G401 (cell line): ENCODE measurements around the gene PTPRT. TPM values are rescaled to one million over a fixed set of nuclear protein-coding genes. Genes with fewer than 3 reads are reported as not detected.
"Not testable (repeated sequence)": the region's sequence is repeated elsewhere in the genome, so short reads cannot be mapped to it uniquely, and the experiment has no call there.

ENCODE experiments used
- DNase-seq: peaks from one replicate; pipeline ENCODE4 v3.0.0-alpha.2; 2015; ENCODE audit warnings: low spot score
- in situ Hi-C: cut with HindIII; loops from 2 replicates; pipeline ENCODE4 v1.10.0; 2016; ENCODE audit warnings: low sequenced_read_pairs, mixed read lengths
- total RNA-seq: library from RNA; depleted of rRNA; stranded (reverse); fragments of >200 nt; shearing (Covaris generic); gene quantifications from 2 replicates; pipeline ENCODE4 v1.2.3, GENCODE V29; 2014

Gene PTPRT
- total RNA-seq, 1 experiment from 2014 or later: under 0.01 TPM

GRCh38 chr20:42954951-42955350, 234.8 kb downstream of the PTPRT start:
- DNase-seq: no peak
- in situ Hi-C loops: no loop called here

DNA sequence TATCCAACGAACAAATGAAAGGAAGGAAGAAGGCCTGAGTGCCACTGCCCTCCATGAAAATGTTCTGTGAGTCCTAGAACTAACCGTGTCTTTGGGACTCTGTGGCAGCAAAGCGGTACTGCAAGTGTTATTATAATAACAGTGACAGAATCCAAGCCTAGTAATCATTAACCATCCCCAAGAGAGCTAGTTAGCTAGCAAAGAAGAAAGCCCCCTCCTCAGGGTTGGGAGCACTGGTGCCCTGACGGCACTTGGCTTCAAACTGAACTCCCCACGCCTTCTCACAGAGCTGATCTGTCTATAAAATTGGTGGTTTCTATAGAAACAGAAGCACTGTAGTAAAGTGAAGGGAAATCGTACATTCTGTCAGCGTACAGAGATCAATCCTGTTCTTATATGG, 239.8 kb downstream of the PTPRT start:
- in situ Hi-C loops: no loop called here
- no peak for DNase-seq

GRCh38 chr20:42945234-42945994, 244.3 kb downstream of the PTPRT start:
- no peak for DNase-seq
- in situ Hi-C loops: no loop called here

- DNase-seq: no peak
- in situ Hi-C loops: no loop called here
These were observed 248.1 kb downstream of the PTPRT start for GRCh38 chr20:42941629-42942028.

GRCh38 chr20:42938441-42939205, 251.1 kb downstream of the PTPRT start:
- no peak for DNase-seq
- in situ Hi-C loops: no loop called here

DNA sequence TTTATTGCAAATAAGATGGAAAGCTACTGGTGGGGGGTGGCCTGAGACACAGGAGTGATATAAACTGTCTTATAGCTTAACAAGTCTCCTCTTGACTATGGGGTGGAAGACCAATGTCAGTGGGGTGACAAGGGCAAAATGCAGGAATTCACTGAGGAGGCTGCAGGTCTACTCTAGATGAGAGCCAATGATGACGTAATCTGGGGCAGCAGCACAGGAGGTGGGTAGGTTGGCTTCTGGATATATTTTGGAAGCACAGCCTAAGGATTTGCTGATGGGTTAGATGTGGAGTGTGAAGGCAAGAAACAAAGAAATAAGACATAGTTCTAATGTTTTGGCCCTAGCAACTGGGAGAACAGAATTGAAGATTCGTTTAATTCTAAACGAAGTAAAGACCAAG, 253.2 kb downstream of the PTPRT start:
- no peak for DNase-seq
- in situ Hi-C loops: no loop called here

DNA sequence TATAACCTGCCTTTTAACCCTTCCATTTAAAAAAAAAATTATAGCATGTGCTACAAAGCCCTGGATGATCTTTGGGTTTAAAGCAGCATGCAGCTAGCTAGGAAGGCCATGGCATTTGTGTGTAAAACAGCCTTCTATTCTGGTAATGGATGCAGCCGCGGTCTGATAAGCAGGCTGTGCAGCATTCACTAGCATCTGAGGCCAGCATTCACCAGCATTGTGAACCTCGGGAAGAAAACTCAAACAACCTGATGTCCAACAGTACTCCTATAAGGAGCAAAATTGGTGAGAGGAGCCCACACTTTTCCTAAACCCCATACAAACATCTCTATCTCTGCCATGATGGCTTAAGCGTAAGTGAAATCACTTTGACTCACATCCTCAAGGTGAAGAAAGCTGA, 265.5 kb downstream of the PTPRT start:
- DNase-seq: no peak
- in situ Hi-C loops: no loop called here

DNA sequence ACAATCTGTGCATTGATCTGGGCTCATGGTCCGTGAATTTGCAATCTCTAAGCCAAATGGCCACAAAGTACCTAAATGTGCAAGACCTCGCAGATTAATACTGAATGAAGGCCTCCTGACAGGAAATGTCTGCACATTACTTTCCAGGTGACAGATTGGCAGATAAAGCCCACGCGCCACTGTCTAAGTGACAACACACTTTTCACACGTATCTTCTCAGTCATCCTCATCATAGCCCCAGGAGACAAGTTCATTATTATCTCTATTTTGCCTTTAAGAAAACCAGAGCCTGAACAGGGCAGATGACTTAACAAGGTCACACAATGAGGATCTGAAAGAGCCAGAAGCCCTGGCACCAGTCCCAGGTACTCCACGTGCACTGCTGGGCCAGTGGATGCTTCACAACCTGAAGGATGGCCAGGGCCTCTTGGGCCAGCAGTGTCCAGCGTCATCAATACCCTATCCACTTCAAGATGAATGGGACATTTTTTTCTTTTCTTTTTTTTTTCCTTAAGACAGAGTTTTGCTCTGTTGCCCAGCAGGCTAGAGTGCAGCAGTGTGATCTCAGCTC, 266.3 kb downstream of the PTPRT start:
- in situ Hi-C loops: no loop called here
- DNase-seq: no peak

GRCh38 chr20:42920776-42921175, 268.9 kb downstream of the PTPRT start:
- in situ Hi-C loops: no loop called here
- no peak for DNase-seq

- no peak for DNase-seq
- in situ Hi-C loops: no loop called here
These were observed 270.4 kb downstream of the PTPRT start for GRCh38 chr20:42919316-42919715.

DNA sequence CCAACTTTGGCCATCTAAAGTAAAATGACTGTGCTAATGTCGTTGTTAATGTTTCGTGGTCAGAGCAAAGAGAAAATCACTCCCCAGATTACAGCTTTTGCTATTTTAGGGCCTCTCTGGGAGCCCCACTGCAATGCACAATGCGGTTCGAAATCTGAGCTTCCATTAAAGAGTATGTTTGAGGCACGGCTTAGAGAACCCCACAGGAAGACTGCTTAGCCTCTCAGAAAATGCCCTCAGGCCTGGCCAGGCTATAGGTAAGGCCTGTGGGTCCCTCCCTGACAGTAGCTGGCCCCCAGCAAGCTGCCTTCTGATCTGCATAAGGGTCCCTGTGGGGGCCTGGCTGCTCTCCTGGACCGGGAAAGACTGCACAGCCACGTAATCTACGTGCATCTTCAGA, 274.6 kb downstream of the PTPRT start:
- in situ Hi-C loops: no loop called here
- DNase-seq: no peak

DNA sequence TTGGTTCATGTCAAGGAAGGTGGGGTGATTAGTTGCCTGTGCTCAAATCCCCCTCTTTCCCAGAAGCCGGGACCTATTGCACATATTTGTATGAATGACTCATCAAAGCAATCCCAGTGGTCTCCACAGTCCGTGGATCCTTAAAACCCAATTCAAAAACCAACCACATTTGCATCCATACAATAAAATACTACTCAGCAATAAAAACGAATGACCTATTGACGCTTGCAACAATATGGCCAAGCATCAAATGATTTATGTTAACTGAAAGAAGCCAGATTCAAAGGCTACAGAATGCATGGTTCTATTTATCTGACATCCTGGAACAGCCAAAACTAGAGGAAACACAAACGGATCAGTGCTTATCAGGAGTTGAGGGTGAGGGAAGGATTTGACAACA, 275.4 kb downstream of the PTPRT start:
- in situ Hi-C loops: no loop called here
- DNase-seq: no peak

DNA sequence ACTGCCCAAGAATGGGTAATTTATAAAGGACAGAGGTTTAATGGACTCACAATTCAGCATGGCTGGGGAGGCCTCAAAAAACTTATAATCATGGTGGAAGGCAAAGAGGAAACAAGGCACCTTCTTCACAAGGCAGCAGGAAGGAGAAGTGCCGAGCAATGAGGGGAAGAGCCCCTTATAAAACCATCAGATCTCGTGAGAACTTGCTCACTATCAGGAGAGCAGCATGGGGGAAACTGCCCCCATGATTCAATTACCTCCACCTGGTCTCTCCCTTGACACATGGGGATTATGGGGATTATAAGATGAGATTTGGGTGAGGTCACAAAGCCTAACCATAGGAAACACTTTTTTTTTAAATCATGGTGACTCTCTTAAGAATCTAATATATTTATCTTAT, 278.9 kb downstream of the PTPRT start:
- DNase-seq, in situ Hi-C loops: not testable (repeated sequence)

- DNase-seq: no peak
- in situ Hi-C loops: no loop called here
These were observed 282.0 kb downstream of the PTPRT start for GRCh38 chr20:42907730-42908129.

DNA sequence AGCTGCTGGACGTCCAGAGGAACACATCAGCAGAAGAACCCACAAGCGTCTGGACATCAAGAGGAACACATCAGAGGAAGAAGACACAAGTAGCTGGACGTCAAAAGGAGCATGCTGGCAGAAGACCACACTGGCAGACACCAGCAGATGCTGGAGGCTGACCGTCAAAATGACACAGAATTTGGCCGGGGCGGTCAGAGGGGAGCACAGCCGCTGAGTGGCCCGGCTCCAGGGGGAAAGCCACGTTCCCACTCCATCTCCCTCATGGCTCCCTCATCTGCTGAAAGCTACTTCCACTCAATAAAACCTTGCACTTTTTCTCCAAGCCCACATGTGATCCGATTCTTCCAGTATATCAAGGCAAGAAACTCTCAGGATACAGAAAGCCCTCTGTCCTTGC, 283.6 kb downstream of the PTPRT start:
- no peak for DNase-seq
- in situ Hi-C loops: no loop called here

DNA sequence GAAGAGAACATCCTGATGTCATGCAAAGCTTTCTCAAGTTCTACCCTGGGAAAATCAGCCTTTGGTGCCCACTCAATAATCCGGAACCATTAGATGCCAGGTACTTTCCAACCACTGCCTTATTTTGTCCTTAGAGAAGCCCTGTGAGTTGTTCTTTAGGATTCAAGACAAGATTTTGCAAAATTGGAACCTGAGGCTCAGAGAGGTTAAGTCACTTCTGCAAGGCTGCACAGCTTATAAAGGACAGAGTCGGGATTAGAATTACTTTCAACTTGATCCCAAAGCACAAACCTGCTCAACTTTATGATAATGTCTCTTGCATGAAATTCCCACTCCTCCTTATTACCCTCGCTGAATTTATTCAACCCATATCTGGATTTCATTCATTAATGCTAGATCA, 287.2 kb downstream of the PTPRT start:
- in situ Hi-C loops: no loop called here
- no peak for DNase-seq

GRCh38 chr20:42901689-42902440, 287.8 kb downstream of the PTPRT start:
- no peak for DNase-seq
- in situ Hi-C loops: no loop called here

DNA sequence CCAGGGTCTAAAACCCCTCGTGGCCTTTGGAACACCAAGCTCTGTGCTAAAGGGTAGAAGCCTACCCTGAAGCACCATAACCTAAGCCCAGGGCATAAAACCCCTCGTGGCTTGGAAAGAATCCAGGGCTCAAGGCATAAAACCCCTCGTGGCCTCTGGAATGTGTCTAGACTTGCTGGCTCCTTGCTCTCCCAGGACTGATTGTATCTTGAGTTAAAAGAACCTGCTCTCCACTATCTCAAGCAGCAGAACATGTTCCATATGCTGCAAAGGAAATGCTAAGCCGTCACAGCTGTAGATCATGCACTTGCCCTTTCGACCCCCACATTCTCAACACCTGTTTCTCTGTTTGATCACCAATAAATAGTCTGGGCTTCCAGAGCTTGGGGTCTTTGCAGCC, 288.9 kb downstream of the PTPRT start:
- DNase-seq, in situ Hi-C loops: not testable (repeated sequence)

- DNase-seq: no peak
- in situ Hi-C loops: no loop called here
These were observed 294.7 kb downstream of the PTPRT start for GRCh38 chr20:42895020-42895419.

DNA sequence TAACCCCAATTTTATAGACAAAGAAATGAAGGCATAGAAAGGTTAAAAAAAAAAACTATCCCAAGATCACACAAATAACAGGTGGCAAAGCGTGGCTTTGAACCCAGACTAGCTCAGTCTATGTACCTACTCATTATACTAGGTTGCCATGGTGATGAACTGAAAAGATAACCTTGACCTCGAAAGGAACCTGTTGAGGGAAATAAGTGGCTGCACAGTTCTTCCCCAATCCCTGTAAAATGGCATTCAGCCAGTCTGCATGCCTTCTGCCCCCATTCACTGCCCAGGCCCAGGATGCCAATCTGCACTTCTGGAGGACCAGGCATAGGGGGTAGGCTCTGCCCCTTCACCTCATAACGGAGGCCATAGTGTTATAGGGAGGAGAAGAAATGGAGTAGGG, 295.2 kb downstream of the PTPRT start:
- in situ Hi-C loops: no loop called here

More for the DNA sequence above, 295.2 kb downstream of the PTPRT start:
- DNase-seq: no peak
